Trophoblast cell (in vitro differentiated cells and primary cell): ENCODE results near the gene DIO3.

Experiments used
- DNase-seq, 2 donors: peaks; one replicate each; pipeline ENCODE4 v3.0.0-alpha.2; 2016
- H2AFZ ChIP-seq: 2 replicates; pipeline ENCODE4 v1.6.1; 2013; ENCODE audit warnings: low read length, moderate library complexity, mild to moderate bottlenecking; ENCODE audit not compliant: insufficient read depth, poor library complexity
- H2AK5ac ChIP-seq: 2 replicates; pipeline ENCODE4 v1.6.1; 2013; ENCODE audit warnings: mild to moderate bottlenecking, low read length
- H2BK120ac ChIP-seq: 2 replicates; pipeline ENCODE4 v1.6.1; 2013; ENCODE audit warnings: low read length, mild to moderate bottlenecking, moderate library complexity; ENCODE audit not compliant: insufficient read depth, poor library complexity
- H2BK12ac ChIP-seq: 2 replicates; pipeline ENCODE4 v1.6.1; 2013; ENCODE audit warnings: mild to moderate bottlenecking, low read length, moderate library complexity
- H2BK5ac ChIP-seq: 2 replicates; pipeline ENCODE4 v1.6.1; 2013; ENCODE audit warnings: low read length, low read depth, moderate library complexity, mild to moderate bottlenecking; ENCODE audit not compliant: poor library complexity
- H3K14ac ChIP-seq: 2 replicates; pipeline ENCODE4 v1.6.1; 2013; ENCODE audit warnings: mild to moderate bottlenecking, low read length
- H3K18ac ChIP-seq: 2 replicates; pipeline ENCODE4 v1.6.1; 2013; ENCODE audit warnings: mild to moderate bottlenecking, low read length
- H3K23ac ChIP-seq: 2 replicates; pipeline ENCODE4 v1.6.1; 2013; ENCODE audit warnings: low read length
- H3K27ac ChIP-seq: 2 replicates; pipeline ENCODE4 v1.5.1; 2013; ENCODE audit warnings: low read depth, mild to moderate bottlenecking, inconsistent platforms, low read length, moderate library complexity
- H3K27me3 ChIP-seq: 2 replicates; pipeline ENCODE4 v1.6.1; 2013; ENCODE audit warnings: inconsistent platforms, mild to moderate bottlenecking, low read length, moderate library complexity; ENCODE audit not compliant: insufficient read depth
- H3K36me3 ChIP-seq, 2 experiments: 1 replicate in 1 of 2; 2 replicates in 1 of 2; pipeline ENCODE4 v1.6.1; 2013; ENCODE audit warnings: low read length in 2 of 2, mild to moderate bottlenecking in 2 of 2, moderate library complexity in 1 of 2; ENCODE audit not compliant: insufficient read depth in 2 of 2, control insufficient read depth in 1 of 2
- H3K4ac ChIP-seq: 2 replicates; pipeline ENCODE4 v1.6.1; 2013; ENCODE audit warnings: low read depth, mild to moderate bottlenecking, low read length, moderate library complexity
- H3K4me1 ChIP-seq, 2 experiments: 1 replicate in 1 of 2; 2 replicates in 1 of 2; pipeline ENCODE4 v1.6.1; 2013; ENCODE audit warnings: low read length in 2 of 2, mild to moderate bottlenecking in 2 of 2, moderate library complexity in 1 of 2; ENCODE audit not compliant: insufficient read depth in 2 of 2, control insufficient read depth in 1 of 2
- H3K4me2 ChIP-seq: 2 replicates; pipeline ENCODE4 v1.6.1; 2013; ENCODE audit warnings: inconsistent platforms, mild to moderate bottlenecking, low read length, moderate library complexity
- H3K4me3 ChIP-seq: 2 replicates; pipeline ENCODE4 v1.5.1; 2013; ENCODE audit warnings: mild to moderate bottlenecking, low read depth, low read length, inconsistent platforms
- H3K79me1 ChIP-seq: one replicate; pipeline ENCODE4 v1.6.1; 2013; ENCODE audit warnings: low read length
- H3K79me2 ChIP-seq: 2 replicates; pipeline ENCODE4 v1.6.1; 2013; ENCODE audit warnings: low read length, mild to moderate bottlenecking; ENCODE audit not compliant: control insufficient read depth, insufficient read depth, poor library complexity
- H3K9ac ChIP-seq: 2 replicates; pipeline ENCODE4 v1.6.1; 2013; ENCODE audit warnings: mild to moderate bottlenecking, low read length
- H3K9me3 ChIP-seq: 2 replicates; pipeline ENCODE4 v1.6.1; 2013; ENCODE audit warnings: low read depth, mild to moderate bottlenecking, control low read depth, inconsistent platforms, low read length; ENCODE audit not compliant: insufficient read depth
- H4K12ac ChIP-seq: 2 replicates; pipeline ENCODE4 v1.6.1; 2013; ENCODE audit warnings: low read depth, mild to moderate bottlenecking, low read length, moderate library complexity
- H4K8ac ChIP-seq: 2 replicates; pipeline ENCODE4 v1.6.1; 2013; ENCODE audit warnings: low read depth, mild to moderate bottlenecking, low read length, moderate library complexity
- H4K91ac ChIP-seq: one replicate; pipeline ENCODE4 v1.6.1; 2013; ENCODE audit warnings: low read depth, mild to moderate bottlenecking, low read length, moderate library complexity
- WGBS: extraction: QIAGEN DNeasy Blood & Tissue Kit; methylation state at CpG from one replicate; pipeline ENCODE4 v1.1.7; 2013; ENCODE audit warnings: missing lambda C conversion rate; ENCODE audit not compliant: insufficient read length, insufficient coverage; ENCODE audit errors: extremely low coverage; 5-methylcytosine and 5-hydroxymethylcytosine counted together

DIO3 gene

DNA sequence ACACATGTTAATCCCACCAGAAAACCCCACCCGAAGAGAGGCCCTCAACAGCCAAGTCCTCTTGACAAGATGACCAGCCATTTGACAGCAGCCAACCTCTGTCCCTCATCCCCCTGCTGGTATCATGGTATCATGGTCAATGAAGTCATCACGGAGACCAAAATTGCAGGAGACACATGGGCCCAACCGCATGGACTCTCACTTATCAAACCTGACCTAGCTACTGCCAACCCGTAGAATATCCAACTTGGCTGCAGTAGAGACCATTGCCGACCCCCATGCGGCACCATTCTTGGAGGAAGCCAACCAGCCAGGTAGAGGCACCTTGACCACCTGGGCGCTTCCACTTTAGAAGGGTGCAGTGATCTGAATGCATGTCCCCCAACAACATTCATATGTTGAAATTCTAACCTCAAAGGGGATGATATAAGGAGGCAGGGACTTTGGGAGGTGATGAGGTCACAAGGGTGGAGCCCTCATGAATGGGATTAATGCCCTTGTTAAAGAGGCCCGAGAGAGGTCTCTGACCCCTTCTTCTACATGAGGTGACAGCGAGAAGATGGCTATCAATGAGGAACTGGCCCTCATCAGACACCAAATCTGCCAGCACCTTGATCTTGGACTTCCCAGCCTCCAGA lies 33.3 kb downstream of the DIO3 start:
- Histone ChIP-seq H3K79me2 (no peaks in the 10 kb centered on the region), H3K4ac (no peak overlapping the region), H4K91ac (no peak overlapping the region), H2BK5ac (no peak overlapping the region), H3K9me3 (peaks cover 32% of the 10 kb centered on the region), H2BK12ac (no peak overlapping the region), H3K14ac (no peak overlapping the region), H3K18ac (no peak overlapping the region), H3K4me2 (no peak overlapping the region), H3K4me3 (no peak overlapping the region), H4K12ac (no peak overlapping the region), H2BK120ac (no peak overlapping the region), H2AFZ (no peak overlapping the region), H3K9ac (no peak overlapping the region), H2AK5ac (no peak overlapping the region), H3K79me1 (no peaks in the 10 kb centered on the region), H3K27ac (no peak overlapping the region), H3K4me1 (no peaks in the 10 kb centered on the region), H3K23ac (no peak overlapping the region), H4K8ac (no peak overlapping the region), H3K36me3 (no peaks in the 10 kb centered on the region), H3K27me3 (no peaks in the 10 kb centered on the region)
- WGBS, result no CpG with 5 or more reads among the region's 9 CpGs
- no peak for DNase-seq

- Histone ChIP-seq H3K79me1 (no peaks in the 10 kb centered on the region), H3K79me2 (no peaks in the 10 kb centered on the region), H2AK5ac (no peak overlapping the region), H2BK120ac (no peak overlapping the region), H2BK12ac (no peak overlapping the region), H4K91ac (no peak overlapping the region), H2AFZ (no peak overlapping the region), H4K8ac (no peak overlapping the region), H2BK5ac (no peak overlapping the region), H3K4me3 (no peak overlapping the region), H3K36me3 (no peaks in the 10 kb centered on the region), H3K4me2 (no peak overlapping the region), H3K4me1 (no peaks in the 10 kb centered on the region), H4K12ac (no peak overlapping the region), H3K4ac (no peak overlapping the region), H3K23ac (no peak overlapping the region), H3K27me3 (no peaks in the 10 kb centered on the region), H3K27ac (no peak overlapping the region), H3K9me3 (peaks cover 32% of the 10 kb centered on the region), H3K14ac (no peak overlapping the region), H3K18ac (no peak overlapping the region), H3K9ac (no peak overlapping the region)
- WGBS, result no CpG with 5 or more reads among the region's 4 CpGs
- DNase-seq, result no peak
Measured at GRCh38 chr14:101595349-101595748, 34.1 kb downstream of the DIO3 start.

- no CpG with 5 or more reads among the region's 8 CpGs for WGBS
- Histone ChIP-seq H3K4me1 (no peaks in the 10 kb centered on the region), H3K4me2 (no peak overlapping the region), H3K4ac (no peak overlapping the region), H3K9ac (no peak overlapping the region), H3K36me3 (no peaks in the 10 kb centered on the region), H4K8ac (no peak overlapping the region), H3K9me3 (peaks cover 32% of the 10 kb centered on the region), H3K4me3 (no peak overlapping the region), H2AK5ac (no peak overlapping the region), H3K27ac (no peak overlapping the region), H3K27me3 (no peaks in the 10 kb centered on the region), H3K14ac (no peak overlapping the region), H4K12ac (no peak overlapping the region), H3K79me2 (no peaks in the 10 kb centered on the region), H4K91ac (no peak overlapping the region), H3K23ac (no peak overlapping the region), H2BK5ac (no peak overlapping the region), H2BK12ac (no peak overlapping the region), H2BK120ac (no peak overlapping the region), H3K18ac (no peak overlapping the region), H2AFZ (no peak overlapping the region), H3K79me1 (no peaks in the 10 kb centered on the region)
- DNase-seq, result no peak
Measured at GRCh38 chr14:101595887-101596721, 34.8 kb downstream of the DIO3 start.

- H2BK120ac ChIP-seq, result no peak overlapping the region
- H3K36me3 ChIP-seq, result no peaks in the 10 kb centered on the region
- no peaks in the 10 kb centered on the region for H3K27me3 ChIP-seq
- H3K14ac ChIP-seq, result no peak overlapping the region
- no CpG with 5 or more reads among the region's 7 CpGs for WGBS
- H2BK5ac ChIP-seq, result no peak overlapping the region
- DNase-seq, result no peak
- H2AFZ ChIP-seq, result no peak overlapping the region
- H2AK5ac ChIP-seq, result no peak overlapping the region
- H3K4me2 ChIP-seq, result no peak overlapping the region
- H2BK12ac ChIP-seq, result no peak overlapping the region
- no peaks in the 10 kb centered on the region for H3K79me2 ChIP-seq
- H3K18ac ChIP-seq, result no peak overlapping the region
- no peaks in the 10 kb centered on the region for H3K79me1 ChIP-seq
- no peaks in the 10 kb centered on the region for H3K4me1 ChIP-seq
- H4K91ac ChIP-seq, result no peak overlapping the region
- no peak overlapping the region for H3K23ac ChIP-seq
- H3K9ac ChIP-seq, result no peak overlapping the region
- H3K4me3 ChIP-seq, result no peak overlapping the region
- H3K4ac ChIP-seq, result no peak overlapping the region
- no peak overlapping the region for H4K12ac ChIP-seq
- peaks cover 32% of the 10 kb centered on the region for H3K9me3 ChIP-seq
- no peak overlapping the region for H3K27ac ChIP-seq
- H4K8ac ChIP-seq, result no peak overlapping the region
Measured at GRCh38 chr14:101596742-101597141, 35.4 kb downstream of the DIO3 start.
